HG02938 (cell line): ENCODE data around the gene DENND1B.

Experiments
- ATAC-seq: cut with Tn5 transposase; IDR thresholded peaks from one replicate; pipeline ENCODE4 v1.9.1; 2021; ENCODE audit warnings: mild to moderate bottlenecking, moderate library complexity; ENCODE audit not compliant: unreplicated experiment

Gene DENND1B

DNA sequence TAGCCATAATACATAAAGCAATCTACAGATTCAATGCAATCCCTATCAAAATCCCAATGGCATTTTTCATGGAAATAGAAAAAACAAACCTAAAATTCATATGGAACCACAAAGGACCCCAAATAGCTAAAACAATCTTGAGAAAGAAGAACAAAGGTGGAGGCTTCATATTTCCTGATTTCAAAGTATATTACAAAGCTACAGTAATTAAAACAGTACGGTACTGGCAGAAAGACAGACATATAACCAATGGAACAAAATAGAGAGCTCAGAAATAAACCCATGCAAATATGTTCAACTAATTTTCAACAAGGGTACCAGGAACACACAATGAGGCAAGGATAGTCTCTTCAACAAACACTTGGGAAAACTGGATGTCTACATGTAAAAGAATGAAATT, 87.0 kb downstream of the DENND1B start:
- ATAC-seq = no peak

DNA sequence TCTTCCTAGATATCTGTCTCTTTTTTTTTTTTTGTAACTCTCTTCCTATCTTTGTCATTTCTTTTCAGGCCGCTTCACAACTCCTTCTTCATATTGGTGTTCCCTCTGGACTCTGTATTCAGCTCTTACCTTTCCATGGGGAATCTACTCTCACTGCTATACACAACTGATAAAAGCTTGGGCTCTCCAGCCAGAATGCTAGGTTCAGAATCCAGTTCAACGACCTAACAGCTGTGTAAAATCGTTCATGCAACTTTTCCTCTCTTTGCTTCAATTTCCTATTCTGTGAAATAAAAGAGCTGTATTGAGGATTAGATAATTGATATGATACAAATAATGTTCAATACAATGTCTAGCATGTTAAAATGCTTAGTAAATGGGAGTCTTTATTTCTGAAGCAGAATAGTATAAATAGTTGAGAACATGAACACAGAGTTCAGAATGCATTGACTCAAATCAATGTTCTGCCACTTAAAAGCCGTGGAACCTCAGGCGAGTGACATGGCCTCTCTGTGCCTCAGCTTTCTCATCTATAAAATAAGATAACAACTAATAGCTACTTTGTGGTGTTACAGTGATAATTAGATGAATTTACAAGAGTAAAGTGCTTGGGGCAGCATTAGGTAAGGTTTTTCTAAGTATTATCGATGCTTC, 88.5 kb downstream of the DENND1B start:
- ATAC-seq = no peak

DNA sequence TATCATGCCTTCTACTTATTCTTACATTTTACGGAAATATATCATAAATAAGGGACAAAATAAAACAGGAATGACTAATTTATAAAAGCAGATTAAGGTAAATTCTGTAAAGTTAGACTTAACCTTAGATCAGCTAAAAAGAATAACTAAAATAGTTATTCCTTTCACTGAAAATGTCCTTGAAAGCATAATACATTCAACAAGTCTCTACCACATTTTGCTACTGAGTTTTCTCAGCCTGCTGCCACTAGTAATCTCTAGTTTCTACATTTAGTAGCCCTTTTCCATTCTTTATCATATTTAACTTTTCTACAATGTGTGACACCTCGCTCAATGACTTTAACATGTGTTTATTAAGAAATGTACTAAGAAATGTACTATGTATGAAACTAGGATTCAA, 89.0 kb downstream of the DENND1B start:
- ATAC-seq = no peak

DNA sequence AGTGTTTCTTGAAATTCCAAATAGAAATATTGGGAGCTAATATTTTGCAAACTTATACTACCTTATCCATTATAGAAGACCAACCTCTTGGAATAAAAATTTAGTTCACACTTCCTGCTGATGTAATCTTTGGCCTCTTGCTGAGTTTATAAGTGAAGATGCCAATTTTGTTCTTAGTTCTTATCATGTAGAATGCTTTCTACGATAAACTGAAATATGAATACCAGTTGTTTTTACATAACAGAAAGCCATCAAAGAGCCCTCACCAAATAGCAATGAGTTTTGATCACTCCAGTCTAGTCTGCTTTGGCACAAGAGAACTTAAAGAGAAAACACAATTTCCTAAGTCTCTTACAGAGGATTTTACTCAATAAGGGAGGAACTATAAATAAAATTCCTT, 89.5 kb downstream of the DENND1B start:
- ATAC-seq = no peak

DNA sequence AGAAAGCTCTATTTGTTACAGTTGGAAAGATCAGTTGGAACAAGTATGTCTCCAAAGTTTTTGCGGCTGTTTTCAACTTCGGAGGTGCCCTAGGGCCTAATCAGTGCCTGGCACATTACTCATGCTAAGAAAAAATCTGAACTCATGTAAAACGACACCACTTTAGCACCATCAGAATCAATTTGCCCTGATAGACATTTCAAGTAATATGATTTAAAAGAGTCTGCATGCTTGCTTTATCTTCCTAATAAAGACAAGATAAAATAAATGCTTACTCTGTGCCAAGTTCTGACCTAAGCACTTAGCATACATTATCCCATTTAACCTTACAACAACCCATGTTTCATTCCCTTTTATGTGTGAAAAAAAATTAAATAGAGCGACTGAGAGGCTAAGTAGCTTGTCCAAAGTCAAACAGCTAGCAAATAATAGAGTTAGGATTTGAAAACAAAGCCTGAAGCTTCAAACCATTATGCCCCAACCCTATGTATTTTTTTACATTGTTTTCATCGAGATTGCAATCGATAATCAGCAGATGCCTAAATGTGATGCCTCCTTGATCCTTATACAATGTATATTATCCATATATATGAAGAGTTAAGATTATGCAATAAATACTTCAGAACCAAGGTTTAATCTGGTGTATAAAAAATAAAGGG, 91.3 kb downstream of the DENND1B start:
- ATAC-seq = no peak

DNA sequence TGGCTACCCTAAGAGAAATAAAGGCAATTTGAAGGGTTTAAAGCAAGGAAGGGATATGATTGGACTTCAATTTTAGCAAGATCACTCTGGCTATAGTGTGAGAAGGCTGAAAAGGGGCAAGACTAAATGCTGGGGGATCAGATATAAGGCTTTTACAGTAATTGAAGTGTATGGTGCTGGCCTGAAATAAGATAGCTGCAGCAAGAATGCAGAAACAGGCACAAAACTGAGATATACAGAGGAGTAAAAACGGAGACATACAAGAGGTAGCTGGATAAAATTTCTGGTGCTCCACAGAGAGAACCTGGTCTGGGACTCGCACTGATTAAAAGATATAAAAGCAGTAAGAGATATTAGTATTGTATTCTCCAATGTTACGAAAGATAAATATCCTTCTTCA, 92.0 kb downstream of the DENND1B start:
- no peak for ATAC-seq

DNA sequence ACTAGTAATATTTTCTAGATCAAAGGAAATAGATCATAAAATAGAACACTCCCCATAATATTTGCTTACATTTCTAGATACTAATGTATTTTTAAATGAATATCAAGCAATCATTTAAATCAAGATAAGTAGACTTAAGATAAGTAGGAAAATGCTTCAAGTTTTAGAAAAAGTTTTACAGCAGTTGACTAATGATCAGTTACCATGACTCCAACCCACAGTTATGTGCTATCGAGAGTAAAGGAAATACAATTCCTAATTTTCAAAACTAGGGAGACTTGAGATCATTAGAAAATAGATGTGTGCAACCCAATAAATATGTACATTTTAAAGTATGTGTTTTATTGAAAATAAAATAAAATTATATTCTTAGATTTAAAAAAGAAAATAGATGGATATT, 95.0 kb downstream of the DENND1B start:
- no peak for ATAC-seq

DNA sequence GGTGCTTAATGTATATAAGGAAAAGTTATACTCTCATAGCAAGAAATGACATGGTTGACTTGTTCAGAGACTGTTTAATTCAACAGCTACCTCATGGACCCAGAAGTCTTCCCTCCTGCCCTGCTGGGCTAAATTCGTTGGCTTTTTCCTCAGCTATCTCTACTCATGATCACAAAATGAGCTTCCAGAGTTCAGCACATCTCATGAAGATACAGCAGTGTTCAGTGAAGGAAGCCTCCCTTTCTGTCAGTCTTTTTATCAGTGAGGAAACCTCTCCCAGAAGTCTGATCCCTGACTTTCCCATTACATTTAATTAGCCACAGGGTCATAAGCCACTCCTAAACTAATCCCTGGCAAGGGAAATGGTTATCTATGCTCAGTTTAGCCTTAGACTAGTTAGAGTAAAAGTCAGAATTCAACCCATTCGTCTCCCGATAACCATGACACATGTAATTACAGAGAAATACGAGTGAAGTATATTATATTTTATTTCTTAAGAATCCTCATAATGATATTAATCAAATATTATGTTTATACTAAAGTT, 97.5 kb downstream of the DENND1B start:
- ATAC-seq = no peak

DNA sequence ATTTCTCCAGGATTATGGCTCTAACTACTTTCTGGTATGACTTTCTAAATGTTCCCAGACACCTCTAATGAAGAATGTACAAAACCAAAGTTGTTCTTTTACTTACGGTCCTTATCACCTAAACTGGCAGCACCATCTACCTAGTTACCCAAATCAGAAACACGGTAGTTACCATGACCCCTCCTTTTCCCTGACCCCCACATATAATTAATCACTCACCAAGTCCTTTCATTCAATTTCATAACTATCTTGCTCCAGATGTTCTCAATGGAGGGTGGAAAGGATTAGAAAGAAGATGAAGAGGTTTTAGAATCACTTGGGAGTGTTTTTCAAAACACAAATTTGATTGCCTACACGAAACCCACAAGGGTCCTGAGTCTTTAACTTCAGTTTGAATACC, 98.0 kb downstream of the DENND1B start:
- ATAC-seq = no peak

DNA sequence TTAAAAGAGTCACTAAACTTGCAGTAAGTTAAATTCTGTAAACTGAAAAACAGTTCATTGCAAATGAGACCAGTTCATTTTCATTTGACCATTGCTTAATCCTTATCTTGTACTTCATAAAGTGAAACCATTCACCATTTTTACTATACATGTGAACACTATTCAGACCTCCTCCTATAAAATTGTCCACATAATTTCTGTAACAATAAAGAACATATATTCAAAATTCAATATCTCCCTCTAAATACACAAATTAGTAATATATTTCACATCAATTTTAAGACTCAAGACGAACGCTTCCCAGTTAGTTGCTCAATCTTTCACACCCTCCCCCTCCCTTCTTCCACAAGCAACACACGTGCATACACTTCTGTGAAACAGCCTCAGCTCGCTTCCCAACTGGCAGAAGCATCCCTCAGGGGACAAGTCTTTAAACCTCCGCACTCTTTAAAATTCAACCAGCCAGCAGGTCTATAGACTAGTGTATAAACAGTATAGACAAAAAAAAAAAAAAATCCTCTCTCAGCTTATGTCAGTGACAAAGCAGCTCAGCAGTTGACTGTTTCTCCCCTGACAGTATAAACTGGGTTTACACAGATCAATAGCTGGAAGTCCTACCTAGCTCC, 99.6 kb downstream of the DENND1B start:
- no peak for ATAC-seq

DNA sequence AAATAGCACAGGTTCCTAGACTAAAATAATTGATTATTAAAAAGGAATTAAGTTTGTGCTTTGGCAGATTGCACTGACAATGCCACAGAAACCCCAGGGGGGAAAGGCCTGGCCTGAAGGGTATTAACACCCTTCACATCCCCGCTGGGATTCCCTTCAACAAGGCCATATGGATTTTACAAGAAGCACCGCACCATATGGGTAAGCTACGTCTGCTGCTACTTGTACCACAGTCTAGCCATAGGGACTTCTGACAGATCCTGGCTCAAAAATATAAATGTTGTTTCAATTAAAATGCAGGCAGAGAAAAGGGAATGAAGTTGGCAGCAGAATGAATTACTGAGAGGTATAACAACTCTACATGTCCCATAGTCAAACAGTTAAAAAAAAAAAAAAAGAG, 101.0 kb downstream of the DENND1B start:
- no peak for ATAC-seq

DNA sequence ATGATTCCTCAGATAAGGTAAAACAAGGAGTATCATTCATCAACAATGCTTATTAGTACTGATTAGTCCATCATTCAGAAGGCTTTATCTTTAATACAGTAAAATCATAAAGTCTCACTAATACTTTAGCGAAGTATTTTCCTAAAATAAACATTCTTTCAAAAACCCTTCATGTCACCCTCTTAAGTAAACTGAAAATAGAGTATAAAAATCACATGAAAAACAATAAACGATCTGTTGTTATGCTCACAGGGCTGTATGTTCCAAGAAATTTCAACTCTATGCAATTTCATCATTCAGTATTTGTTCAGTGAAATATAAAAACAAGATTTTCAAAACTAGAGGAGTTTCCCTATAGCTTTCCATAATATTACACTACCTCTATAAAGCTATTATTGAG, 102.0 kb downstream of the DENND1B start:
- ATAC-seq = no peak

DNA sequence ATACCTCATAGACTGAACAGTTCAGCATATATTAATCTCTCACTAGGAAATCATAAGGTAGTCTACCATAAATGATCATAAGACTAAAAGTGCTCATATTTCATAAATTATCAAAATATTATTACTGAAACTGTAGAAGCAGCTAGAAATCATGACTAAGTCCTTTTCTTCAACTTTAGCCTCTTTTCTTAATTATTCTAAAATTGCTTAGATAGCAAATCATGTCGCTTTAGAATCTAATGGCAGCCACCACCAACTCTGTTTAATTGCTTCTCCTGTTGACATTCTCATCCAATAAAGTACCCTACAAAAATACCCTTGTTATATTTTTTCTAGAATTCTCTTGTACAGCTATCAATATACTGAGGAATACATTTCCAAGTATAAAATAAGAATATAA, 102.9 kb downstream of the DENND1B start:
- no peak for ATAC-seq

DNA sequence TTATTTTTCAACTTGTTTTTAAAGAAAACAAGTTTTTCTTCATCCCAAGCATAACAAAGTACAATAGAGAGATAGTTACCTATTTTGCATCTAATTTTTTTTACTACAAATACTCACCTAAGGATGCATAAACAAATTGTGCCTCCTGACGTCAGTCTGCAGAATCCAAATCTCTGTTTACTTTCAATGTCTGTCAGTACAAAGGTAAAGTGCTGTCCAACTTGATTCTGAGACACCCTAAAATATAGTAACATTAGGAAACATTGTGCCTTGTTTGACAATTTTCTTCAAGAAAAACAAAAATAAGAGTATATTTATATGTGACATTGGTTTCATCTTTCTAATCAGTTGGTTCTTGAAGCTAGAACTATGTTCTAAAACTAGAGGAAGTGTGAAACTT, 103.4 kb downstream of the DENND1B start:
- ATAC-seq = no peak

DNA sequence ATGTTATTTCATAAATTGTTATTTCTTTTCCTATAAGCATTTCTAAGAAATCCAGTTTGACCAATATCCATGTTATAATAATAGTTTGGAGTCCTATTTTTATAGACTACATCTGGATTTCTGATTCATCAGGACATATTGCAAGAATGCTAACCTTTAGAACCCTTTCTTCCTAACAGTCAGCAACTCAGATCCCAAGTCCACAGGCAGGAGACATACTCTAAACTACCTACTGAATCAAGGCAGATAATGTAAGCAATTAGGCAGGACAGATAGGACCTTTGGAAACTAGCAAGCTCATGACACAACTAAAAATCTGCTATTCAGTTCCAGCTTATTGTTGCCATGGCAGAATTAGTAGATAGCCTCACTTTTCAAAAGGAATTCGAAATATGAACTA, 104.1 kb downstream of the DENND1B start:
- no peak for ATAC-seq

DNA sequence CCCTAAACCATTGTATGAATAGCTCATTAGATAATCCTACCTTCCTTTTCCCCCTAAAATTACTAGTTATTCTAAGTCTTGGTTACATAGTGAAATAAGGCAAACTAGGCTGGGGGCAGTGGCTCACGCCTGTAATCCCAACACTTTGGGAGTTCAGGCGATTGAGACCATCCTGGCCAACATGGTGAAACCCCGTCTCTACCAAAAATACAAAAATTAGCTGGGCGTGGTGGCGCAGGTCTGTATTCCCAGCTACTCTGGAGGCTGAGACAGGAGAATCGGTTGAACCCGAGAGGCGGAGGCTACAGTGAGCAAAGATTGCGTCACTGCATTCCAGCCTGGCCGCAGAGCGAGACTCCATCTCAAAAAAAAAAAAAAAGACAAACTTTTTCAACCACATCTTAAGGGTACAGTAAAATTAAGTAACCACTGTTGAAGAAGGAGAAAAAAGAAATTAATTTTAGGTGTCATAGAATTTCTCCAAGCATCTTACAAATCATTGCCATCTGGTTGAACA, 108.5 kb downstream of the DENND1B start:
- no peak for ATAC-seq

DNA sequence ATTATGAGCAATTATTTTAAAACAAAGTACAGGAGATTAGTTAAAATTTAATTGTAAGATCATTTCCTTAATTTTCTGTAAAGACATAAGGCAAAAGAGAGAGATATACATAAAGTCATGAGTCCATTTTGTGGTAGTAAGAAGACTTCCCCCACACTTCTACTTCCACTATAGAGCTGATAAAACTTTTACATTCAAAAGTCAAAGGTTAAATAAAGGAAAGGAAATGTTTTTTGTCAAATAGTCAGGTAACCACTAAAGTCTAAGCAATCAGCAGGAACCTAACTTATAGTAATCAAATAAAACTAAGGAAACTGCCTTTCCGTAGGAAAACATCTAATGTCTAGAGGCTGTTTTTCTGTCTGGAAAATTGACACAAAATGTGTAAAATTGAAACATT, 110.9 kb downstream of the DENND1B start:
- no peak for ATAC-seq

DNA sequence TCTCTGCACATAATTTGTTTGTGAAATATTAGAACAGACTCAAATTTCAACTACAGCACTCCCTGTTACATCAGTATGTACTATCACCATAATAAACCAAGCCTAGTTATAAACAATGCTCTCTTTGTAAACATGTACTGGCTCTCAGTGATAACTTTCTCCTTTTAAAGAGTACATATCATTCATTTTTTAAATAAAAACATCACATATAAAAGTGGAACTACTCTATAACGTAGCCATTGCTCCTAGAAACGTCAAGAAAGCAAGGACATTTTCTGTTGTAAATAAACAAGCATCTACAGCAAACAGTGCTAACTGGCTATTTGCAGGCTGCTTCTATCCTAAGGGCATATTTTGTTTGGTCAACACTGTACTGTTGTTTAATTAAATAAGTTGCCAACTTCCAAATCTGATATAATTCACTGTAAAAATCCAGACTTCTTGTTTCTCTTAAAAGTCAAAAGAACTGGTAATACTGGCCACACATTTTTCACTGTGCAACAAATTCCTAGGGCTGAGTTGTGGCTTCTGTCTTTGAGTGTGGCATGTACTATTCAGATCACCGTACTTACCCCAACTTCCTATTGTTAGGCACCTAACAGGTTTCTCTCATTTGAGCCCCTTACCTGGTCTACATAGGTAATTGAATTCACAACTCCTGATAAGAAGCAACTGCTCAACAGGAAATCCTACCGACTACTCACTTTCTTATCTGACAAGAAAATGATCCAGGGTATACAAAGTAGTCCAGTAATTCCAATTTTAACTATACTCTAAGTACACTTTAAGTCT, 111.9 kb downstream of the DENND1B start:
- ATAC-seq = no peak

DNA sequence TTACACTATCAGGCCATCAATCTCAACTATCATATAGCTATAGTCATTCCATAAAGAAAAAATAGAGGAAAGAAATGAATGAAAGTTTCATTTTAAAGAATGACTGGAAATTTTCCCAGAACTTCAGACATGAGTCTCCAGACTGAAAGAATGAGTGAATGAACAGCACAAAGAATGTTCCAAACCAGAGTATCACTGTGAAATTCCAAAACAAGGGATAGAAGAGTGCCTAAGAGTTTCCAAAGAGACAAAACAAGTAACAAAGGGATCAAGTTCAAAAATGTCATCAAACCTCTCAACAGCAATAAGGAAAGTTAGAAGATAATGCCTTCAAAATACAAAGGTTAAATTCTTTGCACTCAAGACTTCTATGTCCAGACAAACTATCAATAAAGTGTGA, 114.9 kb downstream of the DENND1B start:
- ATAC-seq = no peak

DNA sequence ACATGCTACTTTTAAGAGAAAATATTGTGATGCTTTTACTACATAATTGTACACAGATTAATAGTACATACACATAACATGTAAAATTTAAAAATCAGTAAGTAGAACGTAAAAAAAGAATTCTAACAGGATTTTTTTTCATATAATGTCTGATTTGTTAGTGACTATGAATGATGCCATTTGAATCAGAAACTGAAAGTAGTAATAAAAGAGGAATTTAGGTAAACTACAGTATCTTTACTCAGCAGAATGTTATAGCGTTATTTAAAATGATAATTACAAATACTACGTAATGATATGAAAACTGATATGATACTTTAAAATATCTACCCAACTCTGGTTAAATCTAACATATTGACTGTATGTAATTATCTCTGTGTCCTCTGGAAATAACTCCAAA, 116.1 kb downstream of the DENND1B start:
- no peak for ATAC-seq

DNA sequence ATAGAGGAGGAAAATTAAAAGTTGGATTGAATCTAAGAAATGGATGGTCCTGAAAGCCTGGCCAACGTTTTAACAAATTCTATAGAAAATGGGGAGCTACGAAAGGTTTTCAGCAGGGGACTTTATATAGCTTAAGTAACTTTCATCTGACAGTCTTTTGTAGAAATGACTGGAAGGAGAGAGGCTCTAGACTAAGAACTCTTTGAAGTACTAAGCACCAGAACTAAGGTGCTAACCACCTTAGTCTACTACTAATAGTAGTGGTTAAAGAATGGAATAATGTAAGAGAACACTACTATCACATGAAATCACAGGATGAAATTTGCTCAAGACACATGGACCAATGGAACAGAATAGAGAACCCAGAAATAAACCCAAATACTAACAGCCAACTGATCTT, 126.1 kb downstream of the DENND1B start:
- ATAC-seq = no peak
